ENCODE measurements around the gene DYNC2LI1.

GRCh38 chr2:43845181-43845580, 71.3 kb downstream of the DYNC2LI1 start:
- TF ChIP-seq CTCF (IDR thresholded peaks at IDR 0.05) (no peak), POLR2A (IDR thresholded peaks at IDR 0.05) (no peak)
